ENCODE data around the gene PAK2.

DNA sequence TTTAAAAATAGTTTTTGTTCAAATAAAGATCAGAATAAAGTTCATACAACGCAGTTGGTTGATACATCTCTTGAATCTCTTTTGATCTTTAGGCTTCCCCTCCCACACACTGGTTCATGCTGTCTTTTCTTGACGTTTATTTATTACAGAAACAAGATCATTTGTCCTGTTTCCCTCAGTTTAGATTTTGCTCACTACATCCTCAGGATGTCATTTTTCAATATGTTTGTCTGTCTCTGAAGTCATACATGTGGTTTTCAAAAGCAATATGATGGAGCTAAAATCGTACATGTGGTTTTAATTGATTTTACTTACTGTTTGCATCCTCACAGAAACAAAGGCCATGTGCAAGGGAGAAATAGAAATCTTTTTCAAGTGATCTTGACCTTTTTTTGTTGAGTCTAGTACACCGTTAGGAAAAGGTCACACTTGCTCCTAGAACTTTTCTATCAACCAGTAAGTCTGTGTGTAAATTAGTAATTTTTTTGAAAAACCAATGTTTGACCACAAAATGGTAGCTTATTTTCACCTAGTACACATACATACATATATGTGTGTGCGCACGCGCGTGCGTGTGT, 64.3 kb downstream of the PAK2 start:
- TF ChIP-seq, protein P1, sequence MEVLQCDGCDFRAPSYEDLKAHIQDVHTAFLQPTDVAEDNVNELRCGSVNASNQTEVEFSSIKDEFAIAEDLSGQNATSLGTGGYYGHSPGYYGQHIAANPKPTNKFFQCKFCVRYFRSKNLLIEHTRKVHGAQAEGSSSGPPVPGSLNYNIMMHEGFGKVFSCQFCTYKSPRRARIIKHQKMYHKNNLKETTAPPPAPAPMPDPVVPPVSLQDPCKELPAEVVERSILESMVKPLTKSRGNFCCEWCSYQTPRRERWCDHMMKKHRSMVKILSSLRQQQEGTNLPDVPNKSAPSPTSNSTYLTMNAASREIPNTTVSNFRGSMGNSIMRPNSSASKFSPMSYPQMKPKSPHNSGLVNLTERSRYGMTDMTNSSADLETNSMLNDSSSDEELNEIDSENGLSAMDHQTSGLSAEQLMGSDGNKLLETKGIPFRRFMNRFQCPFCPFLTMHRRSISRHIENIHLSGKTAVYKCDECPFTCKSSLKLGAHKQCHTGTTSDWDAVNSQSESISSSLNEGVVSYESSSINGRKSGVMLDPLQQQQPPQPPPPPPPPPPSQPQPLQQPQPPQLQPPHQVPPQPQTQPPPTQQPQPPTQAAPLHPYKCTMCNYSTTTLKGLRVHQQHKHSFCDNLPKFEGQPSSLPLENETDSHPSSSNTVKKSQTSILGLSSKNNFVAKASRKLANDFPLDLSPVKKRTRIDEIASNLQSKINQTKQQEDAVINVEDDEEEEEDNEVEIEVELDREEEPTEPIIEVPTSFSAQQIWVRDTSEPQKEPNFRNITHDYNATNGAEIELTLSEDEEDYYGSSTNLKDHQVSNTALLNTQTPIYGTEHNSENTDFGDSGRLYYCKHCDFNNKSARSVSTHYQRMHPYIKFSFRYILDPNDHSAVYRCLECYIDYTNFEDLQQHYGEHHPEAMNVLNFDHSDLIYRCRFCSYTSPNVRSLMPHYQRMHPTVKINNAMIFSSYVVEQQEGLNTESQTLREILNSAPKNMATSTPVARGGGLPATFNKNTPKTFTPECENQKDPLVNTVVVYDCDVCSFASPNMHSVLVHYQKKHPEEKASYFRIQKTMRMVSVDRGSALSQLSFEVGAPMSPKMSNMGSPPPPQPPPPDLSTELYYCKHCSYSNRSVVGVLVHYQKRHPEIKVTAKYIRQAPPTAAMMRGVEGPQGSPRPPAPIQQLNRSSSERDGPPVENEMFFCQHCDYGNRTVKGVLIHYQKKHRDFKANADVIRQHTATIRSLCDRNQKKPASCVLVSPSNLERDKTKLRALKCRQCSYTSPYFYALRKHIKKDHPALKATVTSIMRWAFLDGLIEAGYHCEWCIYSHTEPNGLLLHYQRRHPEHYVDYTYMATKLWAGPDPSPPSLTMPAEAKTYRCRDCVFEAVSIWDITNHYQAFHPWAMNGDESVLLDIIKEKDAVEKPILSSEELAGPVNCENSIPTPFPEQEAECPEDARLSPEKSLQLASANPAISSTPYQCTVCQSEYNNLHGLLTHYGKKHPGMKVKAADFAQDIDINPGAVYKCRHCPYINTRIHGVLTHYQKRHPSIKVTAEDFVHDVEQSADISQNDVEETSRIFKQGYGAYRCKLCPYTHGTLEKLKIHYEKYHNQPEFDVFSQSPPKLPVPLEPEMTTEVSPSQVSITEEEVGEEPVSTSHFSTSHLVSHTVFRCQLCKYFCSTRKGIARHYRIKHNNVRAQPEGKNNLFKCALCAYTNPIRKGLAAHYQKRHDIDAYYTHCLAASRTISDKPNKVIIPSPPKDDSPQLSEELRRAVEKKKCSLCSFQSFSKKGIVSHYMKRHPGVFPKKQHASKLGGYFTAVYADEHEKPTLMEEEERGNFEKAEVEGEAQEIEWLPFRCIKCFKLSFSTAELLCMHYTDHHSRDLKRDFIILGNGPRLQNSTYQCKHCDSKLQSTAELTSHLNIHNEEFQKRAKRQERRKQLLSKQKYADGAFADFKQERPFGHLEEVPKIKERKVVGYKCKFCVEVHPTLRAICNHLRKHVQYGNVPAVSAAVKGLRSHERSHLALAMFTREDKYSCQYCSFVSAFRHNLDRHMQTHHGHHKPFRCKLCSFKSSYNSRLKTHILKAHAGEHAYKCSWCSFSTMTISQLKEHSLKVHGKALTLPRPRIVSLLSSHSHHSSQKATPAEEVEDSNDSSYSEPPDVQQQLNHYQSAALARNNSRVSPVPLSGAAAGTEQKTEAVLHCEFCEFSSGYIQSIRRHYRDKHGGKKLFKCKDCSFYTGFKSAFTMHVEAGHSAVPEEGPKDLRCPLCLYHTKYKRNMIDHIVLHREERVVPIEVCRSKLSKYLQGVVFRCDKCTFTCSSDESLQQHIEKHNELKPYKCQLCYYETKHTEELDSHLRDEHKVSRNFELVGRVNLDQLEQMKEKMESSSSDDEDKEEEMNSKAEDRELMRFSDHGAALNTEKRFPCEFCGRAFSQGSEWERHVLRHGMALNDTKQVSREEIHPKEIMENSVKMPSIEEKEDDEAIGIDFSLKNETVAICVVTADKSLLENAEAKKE (CRISPR knock-in tag; IDR thresholded peaks at IDR 0.05) = no peak
- TF ChIP-seq, protein P2, sequence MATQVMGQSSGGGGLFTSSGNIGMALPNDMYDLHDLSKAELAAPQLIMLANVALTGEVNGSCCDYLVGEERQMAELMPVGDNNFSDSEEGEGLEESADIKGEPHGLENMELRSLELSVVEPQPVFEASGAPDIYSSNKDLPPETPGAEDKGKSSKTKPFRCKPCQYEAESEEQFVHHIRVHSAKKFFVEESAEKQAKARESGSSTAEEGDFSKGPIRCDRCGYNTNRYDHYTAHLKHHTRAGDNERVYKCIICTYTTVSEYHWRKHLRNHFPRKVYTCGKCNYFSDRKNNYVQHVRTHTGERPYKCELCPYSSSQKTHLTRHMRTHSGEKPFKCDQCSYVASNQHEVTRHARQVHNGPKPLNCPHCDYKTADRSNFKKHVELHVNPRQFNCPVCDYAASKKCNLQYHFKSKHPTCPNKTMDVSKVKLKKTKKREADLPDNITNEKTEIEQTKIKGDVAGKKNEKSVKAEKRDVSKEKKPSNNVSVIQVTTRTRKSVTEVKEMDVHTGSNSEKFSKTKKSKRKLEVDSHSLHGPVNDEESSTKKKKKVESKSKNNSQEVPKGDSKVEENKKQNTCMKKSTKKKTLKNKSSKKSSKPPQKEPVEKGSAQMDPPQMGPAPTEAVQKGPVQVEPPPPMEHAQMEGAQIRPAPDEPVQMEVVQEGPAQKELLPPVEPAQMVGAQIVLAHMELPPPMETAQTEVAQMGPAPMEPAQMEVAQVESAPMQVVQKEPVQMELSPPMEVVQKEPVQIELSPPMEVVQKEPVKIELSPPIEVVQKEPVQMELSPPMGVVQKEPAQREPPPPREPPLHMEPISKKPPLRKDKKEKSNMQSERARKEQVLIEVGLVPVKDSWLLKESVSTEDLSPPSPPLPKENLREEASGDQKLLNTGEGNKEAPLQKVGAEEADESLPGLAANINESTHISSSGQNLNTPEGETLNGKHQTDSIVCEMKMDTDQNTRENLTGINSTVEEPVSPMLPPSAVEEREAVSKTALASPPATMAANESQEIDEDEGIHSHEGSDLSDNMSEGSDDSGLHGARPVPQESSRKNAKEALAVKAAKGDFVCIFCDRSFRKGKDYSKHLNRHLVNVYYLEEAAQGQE (IDR thresholded peaks at IDR 0.05; ENCODE audit: unreplicated experiment) = no peak
- TF ChIP-seq, protein P3, sequence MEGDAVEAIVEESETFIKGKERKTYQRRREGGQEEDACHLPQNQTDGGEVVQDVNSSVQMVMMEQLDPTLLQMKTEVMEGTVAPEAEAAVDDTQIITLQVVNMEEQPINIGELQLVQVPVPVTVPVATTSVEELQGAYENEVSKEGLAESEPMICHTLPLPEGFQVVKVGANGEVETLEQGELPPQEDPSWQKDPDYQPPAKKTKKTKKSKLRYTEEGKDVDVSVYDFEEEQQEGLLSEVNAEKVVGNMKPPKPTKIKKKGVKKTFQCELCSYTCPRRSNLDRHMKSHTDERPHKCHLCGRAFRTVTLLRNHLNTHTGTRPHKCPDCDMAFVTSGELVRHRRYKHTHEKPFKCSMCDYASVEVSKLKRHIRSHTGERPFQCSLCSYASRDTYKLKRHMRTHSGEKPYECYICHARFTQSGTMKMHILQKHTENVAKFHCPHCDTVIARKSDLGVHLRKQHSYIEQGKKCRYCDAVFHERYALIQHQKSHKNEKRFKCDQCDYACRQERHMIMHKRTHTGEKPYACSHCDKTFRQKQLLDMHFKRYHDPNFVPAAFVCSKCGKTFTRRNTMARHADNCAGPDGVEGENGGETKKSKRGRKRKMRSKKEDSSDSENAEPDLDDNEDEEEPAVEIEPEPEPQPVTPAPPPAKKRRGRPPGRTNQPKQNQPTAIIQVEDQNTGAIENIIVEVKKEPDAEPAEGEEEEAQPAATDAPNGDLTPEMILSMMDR (conservative IDR thresholded peaks at IDR 0.05; ENCODE audit: low read depth in 2 of 2) = no peak
- TF ChIP-seq CREB1 (CRISPR knock-in tag; IDR thresholded peaks at IDR 0.05; ENCODE audit: low read depth) (no peak), EZH2 (IDR thresholded peaks at IDR 0.05; ENCODE audit: low read depth, unreplicated experiment) (no peak), POLR2AphosphoS5 (IDR thresholded peaks at IDR 0.05; ENCODE audit: low read depth) (no peak), EZH2phosphoT487 (IDR thresholded peaks at IDR 0.05; ENCODE audit: unreplicated experiment) (no peak)
- TF ChIP-seq, protein P4, sequence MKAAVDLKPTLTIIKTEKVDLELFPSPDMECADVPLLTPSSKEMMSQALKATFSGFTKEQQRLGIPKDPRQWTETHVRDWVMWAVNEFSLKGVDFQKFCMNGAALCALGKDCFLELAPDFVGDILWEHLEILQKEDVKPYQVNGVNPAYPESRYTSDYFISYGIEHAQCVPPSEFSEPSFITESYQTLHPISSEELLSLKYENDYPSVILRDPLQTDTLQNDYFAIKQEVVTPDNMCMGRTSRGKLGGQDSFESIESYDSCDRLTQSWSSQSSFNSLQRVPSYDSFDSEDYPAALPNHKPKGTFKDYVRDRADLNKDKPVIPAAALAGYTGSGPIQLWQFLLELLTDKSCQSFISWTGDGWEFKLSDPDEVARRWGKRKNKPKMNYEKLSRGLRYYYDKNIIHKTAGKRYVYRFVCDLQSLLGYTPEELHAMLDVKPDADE (IDR thresholded peaks at IDR 0.05) = no peak

Measured in GM23338 (cell line).